ENCODE results near the gene UPF3B. TPM values are rescaled to one million over a fixed set of nuclear protein-coding genes. Genes with fewer than 3 reads are reported as not detected.
A peak's percentile ranks its signal among the peaks of the same experiment; 100 is the strongest.

Gene UPF3B, protein sequence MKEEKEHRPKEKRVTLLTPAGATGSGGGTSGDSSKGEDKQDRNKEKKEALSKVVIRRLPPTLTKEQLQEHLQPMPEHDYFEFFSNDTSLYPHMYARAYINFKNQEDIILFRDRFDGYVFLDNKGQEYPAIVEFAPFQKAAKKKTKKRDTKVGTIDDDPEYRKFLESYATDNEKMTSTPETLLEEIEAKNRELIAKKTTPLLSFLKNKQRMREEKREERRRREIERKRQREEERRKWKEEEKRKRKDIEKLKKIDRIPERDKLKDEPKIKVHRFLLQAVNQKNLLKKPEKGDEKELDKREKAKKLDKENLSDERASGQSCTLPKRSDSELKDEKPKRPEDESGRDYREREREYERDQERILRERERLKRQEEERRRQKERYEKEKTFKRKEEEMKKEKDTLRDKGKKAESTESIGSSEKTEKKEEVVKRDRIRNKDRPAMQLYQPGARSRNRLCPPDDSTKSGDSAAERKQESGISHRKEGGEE
- polyA plus RNA-seq: 20.2 and 24.8 TPM in 2 replicates
- polyA minus RNA-seq: 16.6 and 20.1 TPM in 2 replicates

DNA sequence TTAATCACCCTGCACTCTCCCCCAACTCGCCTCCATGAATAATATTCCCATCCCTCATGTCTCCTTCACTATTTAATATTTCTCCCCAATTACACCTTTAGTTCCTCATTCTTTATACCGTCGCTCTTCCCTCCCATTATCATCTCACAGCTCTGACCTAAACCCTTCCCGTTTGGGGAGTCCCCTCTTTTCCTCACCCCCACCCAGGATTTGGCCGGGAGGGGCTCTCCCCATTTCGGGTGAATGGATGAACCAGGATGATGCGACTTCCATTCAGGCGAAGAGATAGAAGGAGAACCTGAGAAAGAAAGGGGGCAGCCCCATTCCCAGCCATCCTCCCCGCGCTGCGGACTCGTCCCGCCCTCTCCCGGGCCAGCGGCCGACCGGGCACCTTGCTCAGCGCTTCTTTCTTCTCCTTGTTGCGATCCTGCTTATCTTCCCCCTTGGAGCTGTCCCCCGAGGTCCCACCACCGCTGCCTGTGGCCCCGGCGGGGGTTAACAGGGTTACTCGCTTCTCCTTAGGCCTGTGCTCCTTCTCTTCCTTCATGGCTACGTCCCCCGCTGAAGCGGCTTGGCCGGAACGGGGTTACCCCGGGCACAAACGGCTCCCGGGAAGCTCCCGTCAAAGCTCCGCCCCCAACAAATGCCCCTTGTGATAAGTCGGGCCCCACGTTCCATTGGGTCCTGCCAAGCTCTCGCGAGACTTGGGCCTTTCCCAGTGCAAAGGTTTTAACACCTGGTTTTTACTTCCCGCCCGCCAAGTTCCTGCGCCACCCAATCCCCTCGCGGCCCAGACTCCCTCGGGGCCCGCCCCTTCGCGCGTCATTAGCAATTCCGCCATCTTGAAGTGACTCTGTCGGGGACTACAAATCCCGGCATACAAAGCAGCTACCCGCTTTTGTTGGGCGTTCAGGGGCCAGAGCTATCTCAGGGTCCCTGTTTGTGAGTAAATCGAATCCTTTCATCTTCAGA is at the start of gene UPF3B:
TSS of gene UPF3B (minus strand) at position 582 of the 972 bp plus-strand sequence. CDS start at position 547, 35 bp downstream.
- Histone ChIP-seq H3K27ac (ENCODE audit: low read length) (peak within 1 kb of the TSS; percentile 84), H3K9me2 (ENCODE audit: insufficient read depth, low read length) (no peaks in the 10 kb centered on the region), H3K9me3 (ENCODE audit: low read length) (no peaks in the 10 kb centered on the region), H3K4me2 (ENCODE audit: low read length) (peak within 1 kb of the TSS; percentile 62), H3K4me3 (ENCODE audit: low read length) (peak within 1 kb of the TSS; percentile 78), H3K36me3 (ENCODE audit: insufficient read depth, low read length) (no peaks in the 10 kb centered on the region), H3K79me2 (replicated peaks; ENCODE audit: insufficient read depth, low read length) (peaks cover 17% of the 10 kb centered on the region), H4K20me1 (ENCODE audit: insufficient read depth) (no peaks in the 10 kb centered on the region), H3K9ac (ENCODE audit: low read length) (peak within 1 kb of the TSS; percentile 83), H3F3A (ENCODE audit: insufficient read depth, low read length, poor library complexity, severe bottlenecking) (no peaks in the 10 kb centered on the region), H2AFZ (ENCODE audit: low read depth, low read length) (peak within 1 kb of the TSS; percentile 51), H3K27me3 (ENCODE audit: insufficient read depth, low read depth, low read length) (no peaks in the 10 kb centered on the region)
- TF ChIP-seq EP300 (conservative IDR thresholded peaks at IDR 0.05; ENCODE audit: poor library complexity, severe bottlenecking) (no peak), SMC3 (conservative IDR thresholded peaks at IDR 0.05; ENCODE audit: poor library complexity) (peak; percentile 29), POLR2AphosphoS5 (IDR thresholded peaks at IDR 0.05) (peak; percentile 68), TAF1 (IDR thresholded peaks at IDR 0.05; ENCODE audit: low read depth) (no peak), RAD21 (conservative IDR thresholded peaks at IDR 0.05) (peak; percentile 14), EZH2 (IDR thresholded peaks at IDR 0.05; ENCODE audit: borderline replicate concordance, insufficient read depth, low read length, poor library complexity, severe bottlenecking) (no peak), MXI1 (conservative IDR thresholded peaks at IDR 0.05; ENCODE audit: poor library complexity, severe bottlenecking) (peak; percentile 43)
- TF ChIP-seq, protein P1, sequence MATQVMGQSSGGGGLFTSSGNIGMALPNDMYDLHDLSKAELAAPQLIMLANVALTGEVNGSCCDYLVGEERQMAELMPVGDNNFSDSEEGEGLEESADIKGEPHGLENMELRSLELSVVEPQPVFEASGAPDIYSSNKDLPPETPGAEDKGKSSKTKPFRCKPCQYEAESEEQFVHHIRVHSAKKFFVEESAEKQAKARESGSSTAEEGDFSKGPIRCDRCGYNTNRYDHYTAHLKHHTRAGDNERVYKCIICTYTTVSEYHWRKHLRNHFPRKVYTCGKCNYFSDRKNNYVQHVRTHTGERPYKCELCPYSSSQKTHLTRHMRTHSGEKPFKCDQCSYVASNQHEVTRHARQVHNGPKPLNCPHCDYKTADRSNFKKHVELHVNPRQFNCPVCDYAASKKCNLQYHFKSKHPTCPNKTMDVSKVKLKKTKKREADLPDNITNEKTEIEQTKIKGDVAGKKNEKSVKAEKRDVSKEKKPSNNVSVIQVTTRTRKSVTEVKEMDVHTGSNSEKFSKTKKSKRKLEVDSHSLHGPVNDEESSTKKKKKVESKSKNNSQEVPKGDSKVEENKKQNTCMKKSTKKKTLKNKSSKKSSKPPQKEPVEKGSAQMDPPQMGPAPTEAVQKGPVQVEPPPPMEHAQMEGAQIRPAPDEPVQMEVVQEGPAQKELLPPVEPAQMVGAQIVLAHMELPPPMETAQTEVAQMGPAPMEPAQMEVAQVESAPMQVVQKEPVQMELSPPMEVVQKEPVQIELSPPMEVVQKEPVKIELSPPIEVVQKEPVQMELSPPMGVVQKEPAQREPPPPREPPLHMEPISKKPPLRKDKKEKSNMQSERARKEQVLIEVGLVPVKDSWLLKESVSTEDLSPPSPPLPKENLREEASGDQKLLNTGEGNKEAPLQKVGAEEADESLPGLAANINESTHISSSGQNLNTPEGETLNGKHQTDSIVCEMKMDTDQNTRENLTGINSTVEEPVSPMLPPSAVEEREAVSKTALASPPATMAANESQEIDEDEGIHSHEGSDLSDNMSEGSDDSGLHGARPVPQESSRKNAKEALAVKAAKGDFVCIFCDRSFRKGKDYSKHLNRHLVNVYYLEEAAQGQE (IDR thresholded peaks at IDR 0.05; ENCODE audit: borderline replicate concordance): peak; percentile 5
- TF ChIP-seq, protein P2, sequence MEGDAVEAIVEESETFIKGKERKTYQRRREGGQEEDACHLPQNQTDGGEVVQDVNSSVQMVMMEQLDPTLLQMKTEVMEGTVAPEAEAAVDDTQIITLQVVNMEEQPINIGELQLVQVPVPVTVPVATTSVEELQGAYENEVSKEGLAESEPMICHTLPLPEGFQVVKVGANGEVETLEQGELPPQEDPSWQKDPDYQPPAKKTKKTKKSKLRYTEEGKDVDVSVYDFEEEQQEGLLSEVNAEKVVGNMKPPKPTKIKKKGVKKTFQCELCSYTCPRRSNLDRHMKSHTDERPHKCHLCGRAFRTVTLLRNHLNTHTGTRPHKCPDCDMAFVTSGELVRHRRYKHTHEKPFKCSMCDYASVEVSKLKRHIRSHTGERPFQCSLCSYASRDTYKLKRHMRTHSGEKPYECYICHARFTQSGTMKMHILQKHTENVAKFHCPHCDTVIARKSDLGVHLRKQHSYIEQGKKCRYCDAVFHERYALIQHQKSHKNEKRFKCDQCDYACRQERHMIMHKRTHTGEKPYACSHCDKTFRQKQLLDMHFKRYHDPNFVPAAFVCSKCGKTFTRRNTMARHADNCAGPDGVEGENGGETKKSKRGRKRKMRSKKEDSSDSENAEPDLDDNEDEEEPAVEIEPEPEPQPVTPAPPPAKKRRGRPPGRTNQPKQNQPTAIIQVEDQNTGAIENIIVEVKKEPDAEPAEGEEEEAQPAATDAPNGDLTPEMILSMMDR (IDR thresholded peaks at IDR 0.05; ENCODE audit: poor library complexity, severe bottlenecking): no peak

DNA sequence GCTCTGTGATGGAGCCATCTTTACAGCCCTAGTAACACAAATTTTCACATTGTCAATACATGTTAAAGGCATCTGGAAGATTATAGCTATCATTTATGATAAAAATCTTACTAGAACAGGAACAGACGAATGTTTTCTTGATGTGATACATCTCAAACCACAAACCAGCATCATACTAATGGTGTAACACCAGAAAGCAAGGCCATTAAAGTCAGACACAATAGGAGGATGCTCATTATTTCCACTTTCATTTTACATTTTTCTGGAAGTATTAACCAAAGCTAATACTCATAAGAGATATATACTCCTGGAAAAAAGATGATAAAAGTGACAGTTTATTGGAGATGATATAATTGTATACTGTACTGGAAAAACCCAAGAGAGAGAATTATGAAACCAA is 48.2 kb upstream of the UPF3B start:
- Histone ChIP-seq H3K9me3 (ENCODE audit: low read length) (no peaks in the 10 kb centered on the region), H3K36me3 (ENCODE audit: insufficient read depth, low read length) (no peaks in the 10 kb centered on the region), H3F3A (ENCODE audit: insufficient read depth, low read length, poor library complexity, severe bottlenecking) (no peaks in the 10 kb centered on the region), H3K9me2 (ENCODE audit: insufficient read depth, low read length) (no peaks in the 10 kb centered on the region), H2AFZ (ENCODE audit: low read depth, low read length) (no peak overlapping the region), H3K79me2 (replicated peaks; ENCODE audit: insufficient read depth, low read length) (no peaks in the 10 kb centered on the region), H4K20me1 (ENCODE audit: insufficient read depth) (no peaks in the 10 kb centered on the region), H3K27ac (ENCODE audit: low read length) (no peak overlapping the region), H3K27me3 (ENCODE audit: insufficient read depth, low read depth, low read length) (no peaks in the 10 kb centered on the region), H3K9ac (ENCODE audit: low read length) (no peak overlapping the region), H3K4me3 (ENCODE audit: low read length) (no peak overlapping the region), H3K4me2 (ENCODE audit: low read length) (no peak overlapping the region)
- no peak for TF ChIP-seq EP300 (conservative IDR thresholded peaks at IDR 0.05; ENCODE audit: poor library complexity, severe bottlenecking)
- TF ChIP-seq MXI1 (conservative IDR thresholded peaks at IDR 0.05; ENCODE audit: poor library complexity, severe bottlenecking): no peak
- no peak for TF ChIP-seq POLR2AphosphoS5 (IDR thresholded peaks at IDR 0.05)
- TF ChIP-seq SMC3 (conservative IDR thresholded peaks at IDR 0.05; ENCODE audit: poor library complexity): no peak
- TF ChIP-seq, protein P2 (IDR thresholded peaks at IDR 0.05; ENCODE audit: poor library complexity, severe bottlenecking): no peak
- no peak for TF ChIP-seq RAD21 (conservative IDR thresholded peaks at IDR 0.05)
- TF ChIP-seq TAF1 (IDR thresholded peaks at IDR 0.05; ENCODE audit: low read depth): no peak
- no peak for TF ChIP-seq EZH2 (IDR thresholded peaks at IDR 0.05; ENCODE audit: borderline replicate concordance, insufficient read depth, low read length, poor library complexity, severe bottlenecking)
- TF ChIP-seq, protein P1 (IDR thresholded peaks at IDR 0.05; ENCODE audit: borderline replicate concordance): no peak
